C4-2B (cell line): ENCODE data around the gene LAMA2.

Source experiments
- H3K27ac ChIP-seq: fragments of 450-650 bp; 2 replicates; pipeline ENCODE4 v1.5.1; 2017
- CTCF ChIP-seq: fragments of 450-650 bp; conservative IDR thresholded peaks from 2 replicates; pipeline ENCODE4 v1.5.1; 2017; ENCODE audit warnings: mild to moderate bottlenecking
- ZFX ChIP-seq: fragments of 450-650 bp; IDR thresholded peaks from 2 replicates; pipeline ENCODE4 v1.6.1; 2017

Gene LAMA2

DNA sequence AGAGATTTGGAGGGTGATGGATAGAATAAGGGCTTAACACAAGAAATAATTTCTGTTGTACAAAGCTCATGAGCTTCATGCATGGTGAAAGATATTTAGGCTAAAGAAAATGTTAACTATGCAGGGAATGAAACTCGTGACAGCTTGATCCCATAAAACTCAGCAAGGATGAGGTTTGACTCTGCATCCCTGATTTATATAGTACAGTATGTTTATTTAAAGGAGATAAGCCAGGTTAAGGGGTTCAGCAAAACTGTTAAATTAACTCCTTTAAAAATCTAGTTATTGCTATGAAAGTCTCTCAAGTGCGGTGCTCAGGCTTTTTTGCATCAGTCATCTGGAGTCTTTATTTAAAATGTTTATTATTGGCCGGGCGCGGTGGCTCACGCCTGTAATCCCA, 326.4 kb downstream of the LAMA2 start:
- TF ChIP-seq ZFX (no peak), CTCF (no peak)
- H3K27ac ChIP-seq: peak overlapping the region; percentile 6; the same call in 1 of the 2 replicates

- H3K27ac ChIP-seq: no peak overlapping the region
- no peak for TF ChIP-seq CTCF
- TF ChIP-seq ZFX: no peak
Observed at GRCh38 chr6:129210684-129211083, 327.7 kb downstream of the LAMA2 start.

- H3K27ac ChIP-seq: no peak overlapping the region
- no peak for TF ChIP-seq ZFX
- TF ChIP-seq CTCF: no peak
Observed at GRCh38 chr6:129211626-129212025, 328.7 kb downstream of the LAMA2 start.

GRCh38 chr6:129212081-129212480, 329.1 kb downstream of the LAMA2 start:
- no peak overlapping the region for H3K27ac ChIP-seq
- no peak for TF ChIP-seq CTCF
- no peak for TF ChIP-seq ZFX

GRCh38 chr6:129215246-129215645, 332.3 kb downstream of the LAMA2 start:
- TF ChIP-seq CTCF: no peak
- no peak for TF ChIP-seq ZFX
- H3K27ac ChIP-seq: no peak overlapping the region

DNA sequence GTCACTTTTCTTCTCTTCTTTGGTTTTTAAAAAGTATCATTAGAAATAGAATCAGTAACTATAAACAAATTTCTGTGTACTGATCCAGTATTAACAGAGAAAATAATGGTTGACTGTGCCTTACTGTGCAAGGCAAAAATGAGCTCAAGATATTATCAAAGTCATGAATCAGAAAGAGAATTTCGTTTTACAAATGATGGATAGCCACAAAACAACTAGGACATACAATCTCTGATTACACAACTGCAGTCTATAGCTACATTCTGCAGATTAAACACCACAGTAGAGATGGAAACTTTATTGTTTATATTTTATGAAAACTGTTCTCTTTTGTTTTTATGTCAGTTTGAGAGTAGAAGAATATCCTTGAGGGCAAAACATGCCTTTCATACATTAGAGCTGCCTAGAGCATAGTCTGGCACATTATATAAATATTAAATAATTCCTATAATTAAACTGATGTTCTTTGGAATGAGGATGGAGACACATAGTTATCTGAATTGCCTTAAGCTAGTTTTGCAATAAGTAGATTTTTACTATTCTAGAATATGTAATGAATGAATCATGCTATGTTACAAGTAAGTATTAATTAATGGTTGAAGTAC, 333.1 kb downstream of the LAMA2 start:
- no peak overlapping the region for H3K27ac ChIP-seq
- TF ChIP-seq ZFX: no peak
- TF ChIP-seq CTCF: no peak

DNA sequence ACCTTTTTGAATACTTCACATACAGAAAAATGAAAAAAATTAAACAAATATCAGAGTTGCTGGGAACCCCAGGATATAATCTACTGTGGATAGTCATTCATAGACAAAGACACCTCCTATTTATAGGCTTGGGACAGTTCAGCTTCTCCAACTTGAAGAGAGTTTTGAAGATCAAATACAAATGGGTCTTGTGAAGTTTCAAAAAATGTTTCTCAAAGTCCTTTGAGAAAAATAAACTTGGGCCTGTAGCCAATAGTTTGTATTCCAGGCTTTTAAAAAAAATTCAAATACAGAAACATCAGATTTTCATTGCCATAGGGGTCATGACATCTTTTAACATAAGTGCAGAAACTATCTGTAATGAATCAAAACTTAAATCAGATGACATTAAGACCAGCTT, 334.8 kb downstream of the LAMA2 start:
- no peak overlapping the region for H3K27ac ChIP-seq
- TF ChIP-seq CTCF (no peak), ZFX (no peak)
